ENCODE measurements around the gene ZDHHC14. TPM values are rescaled to one million over a fixed set of nuclear protein-coding genes. Genes with fewer than 3 reads are reported as not detected.

ZDHHC14 gene
- total and polyA plus RNA-seq, 2 experiments from 2014 or later: 3.0 to 7.4 TPM

DNA sequence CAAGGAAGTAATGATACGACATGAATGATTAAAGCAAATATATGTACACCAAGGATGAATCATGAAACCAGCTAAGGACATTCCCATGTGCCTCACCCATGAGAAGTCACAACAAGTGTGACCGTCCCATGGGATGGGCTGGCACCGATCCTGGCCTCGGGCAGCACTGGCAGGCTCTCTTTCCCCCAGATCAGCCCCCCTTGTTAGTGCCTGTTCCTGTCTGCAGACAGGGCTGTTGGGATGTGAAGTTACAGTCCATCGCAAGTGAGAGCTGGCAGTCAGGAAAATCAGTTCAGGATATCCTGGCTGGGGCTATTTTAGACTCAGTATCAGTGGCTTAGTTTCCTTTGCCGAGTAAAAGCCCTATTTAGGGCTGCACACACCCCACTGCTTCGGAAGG, 312.9 kb downstream of the ZDHHC14 start (continued):
- no peak for TF ChIP-seq CTCF (conservative IDR thresholded peaks at IDR 0.05; ENCODE audit: low read depth in 2 of 2)
- TF ChIP-seq STAT1 (IDR thresholded peaks at IDR 0.05; ENCODE audit: unreplicated experiment): no peak

DNA sequence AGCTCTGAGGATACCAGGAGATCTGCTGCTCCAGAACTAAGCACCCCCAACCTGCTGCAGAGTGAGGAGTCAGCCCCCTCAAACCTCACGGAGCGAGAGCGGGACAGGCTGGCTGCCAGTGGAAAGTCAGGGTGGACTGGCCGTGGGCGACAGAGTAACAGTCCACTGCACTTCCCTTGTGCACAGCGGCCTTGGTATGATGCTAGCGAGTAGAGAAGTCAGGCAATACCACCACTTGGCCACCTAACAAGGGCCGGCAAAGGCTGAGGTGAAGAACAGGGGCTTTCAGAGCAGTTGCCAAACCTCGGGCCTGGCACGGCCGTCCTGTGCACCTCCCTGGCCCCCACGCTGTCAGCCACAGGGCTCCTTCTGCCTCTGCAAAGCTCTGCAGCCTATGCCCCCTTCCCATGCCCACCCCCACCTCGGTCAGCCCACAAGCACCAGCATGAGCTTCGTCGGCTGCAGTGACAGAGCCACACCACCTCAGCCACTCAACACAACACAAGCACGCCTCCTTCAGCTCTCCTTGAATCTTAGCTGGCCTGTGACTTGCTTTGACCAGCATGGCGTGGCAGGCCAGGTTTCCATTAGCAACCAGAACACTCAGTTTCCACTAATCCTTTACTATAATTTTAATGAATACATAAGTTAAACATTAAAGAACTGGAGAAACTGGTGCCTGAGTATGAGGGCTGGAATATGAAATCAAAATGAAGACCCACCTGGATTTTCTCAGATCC, 314.5 kb downstream of the ZDHHC14 start:
- Histone ChIP-seq H3K4me1 (ENCODE audit: insufficient read depth) (no peaks in the 10 kb centered on the region; the same call in 1 of the 2 replicates), H3K79me2 (replicated peaks; ENCODE audit: insufficient read depth) (no peaks in the 10 kb centered on the region), H3F3A (replicated peaks; ENCODE audit: low read depth) (no peaks in the 10 kb centered on the region), H3K27me3 (ENCODE audit: insufficient read depth) (no peaks in the 10 kb centered on the region), H3K36me3 (ENCODE audit: insufficient read depth) (no peaks in the 10 kb centered on the region), H3K9me2 (ENCODE audit: insufficient read depth) (peaks cover 6% of the 10 kb centered on the region; the same call in 1 of the 2 replicates), H3K4me3 (no peak overlapping the region), H2AFZ (no peak overlapping the region), H3K27ac (ENCODE audit: low read depth) (no peak overlapping the region), H3K4me2 (no peak overlapping the region), H4K20me1 (replicated peaks; ENCODE audit: insufficient read depth) (no peaks in the 10 kb centered on the region)
- no peak overlapping the region for H3K4me3 Mint-ChIP-seq
- peaks cover 10% of the 10 kb centered on the region for H3K4me1 Mint-ChIP-seq
- H3K27me3 Mint-ChIP-seq (ENCODE audit: insufficient read depth, low read depth, poor library complexity): peaks cover 5% of the 10 kb centered on the region
- peaks cover 6% of the 10 kb centered on the region; the same call in 2 of the 3 replicates for H3K9me3 Mint-ChIP-seq
- H3K36me3 Mint-ChIP-seq (ENCODE audit: low read depth): no peaks in the 10 kb centered on the region; the same call in 2 of the 3 replicates
- ATAC-seq (no peak), DNase-seq (ENCODE audit: low spot score) (no peak)
- H3K27ac Mint-ChIP-seq: no peak overlapping the region
- TF ChIP-seq ZNF114 (CRISPR knock-in tag; IDR thresholded peaks at IDR 0.05) (no peak), ETS1 (IDR thresholded peaks at IDR 0.05) (no peak), CREB1 (CRISPR knock-in tag; IDR thresholded peaks at IDR 0.05; ENCODE audit: low read depth) (no peak), NANOG (IDR thresholded peaks at IDR 0.05; ENCODE audit: borderline replicate concordance) (no peak), ZNF331 (CRISPR knock-in tag; IDR thresholded peaks at IDR 0.05; ENCODE audit: low read depth) (no peak)
- TF ChIP-seq, protein P1, sequence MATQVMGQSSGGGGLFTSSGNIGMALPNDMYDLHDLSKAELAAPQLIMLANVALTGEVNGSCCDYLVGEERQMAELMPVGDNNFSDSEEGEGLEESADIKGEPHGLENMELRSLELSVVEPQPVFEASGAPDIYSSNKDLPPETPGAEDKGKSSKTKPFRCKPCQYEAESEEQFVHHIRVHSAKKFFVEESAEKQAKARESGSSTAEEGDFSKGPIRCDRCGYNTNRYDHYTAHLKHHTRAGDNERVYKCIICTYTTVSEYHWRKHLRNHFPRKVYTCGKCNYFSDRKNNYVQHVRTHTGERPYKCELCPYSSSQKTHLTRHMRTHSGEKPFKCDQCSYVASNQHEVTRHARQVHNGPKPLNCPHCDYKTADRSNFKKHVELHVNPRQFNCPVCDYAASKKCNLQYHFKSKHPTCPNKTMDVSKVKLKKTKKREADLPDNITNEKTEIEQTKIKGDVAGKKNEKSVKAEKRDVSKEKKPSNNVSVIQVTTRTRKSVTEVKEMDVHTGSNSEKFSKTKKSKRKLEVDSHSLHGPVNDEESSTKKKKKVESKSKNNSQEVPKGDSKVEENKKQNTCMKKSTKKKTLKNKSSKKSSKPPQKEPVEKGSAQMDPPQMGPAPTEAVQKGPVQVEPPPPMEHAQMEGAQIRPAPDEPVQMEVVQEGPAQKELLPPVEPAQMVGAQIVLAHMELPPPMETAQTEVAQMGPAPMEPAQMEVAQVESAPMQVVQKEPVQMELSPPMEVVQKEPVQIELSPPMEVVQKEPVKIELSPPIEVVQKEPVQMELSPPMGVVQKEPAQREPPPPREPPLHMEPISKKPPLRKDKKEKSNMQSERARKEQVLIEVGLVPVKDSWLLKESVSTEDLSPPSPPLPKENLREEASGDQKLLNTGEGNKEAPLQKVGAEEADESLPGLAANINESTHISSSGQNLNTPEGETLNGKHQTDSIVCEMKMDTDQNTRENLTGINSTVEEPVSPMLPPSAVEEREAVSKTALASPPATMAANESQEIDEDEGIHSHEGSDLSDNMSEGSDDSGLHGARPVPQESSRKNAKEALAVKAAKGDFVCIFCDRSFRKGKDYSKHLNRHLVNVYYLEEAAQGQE (IDR thresholded peaks at IDR 0.05; ENCODE audit: unreplicated experiment): no peak
- TF ChIP-seq, protein P2, sequence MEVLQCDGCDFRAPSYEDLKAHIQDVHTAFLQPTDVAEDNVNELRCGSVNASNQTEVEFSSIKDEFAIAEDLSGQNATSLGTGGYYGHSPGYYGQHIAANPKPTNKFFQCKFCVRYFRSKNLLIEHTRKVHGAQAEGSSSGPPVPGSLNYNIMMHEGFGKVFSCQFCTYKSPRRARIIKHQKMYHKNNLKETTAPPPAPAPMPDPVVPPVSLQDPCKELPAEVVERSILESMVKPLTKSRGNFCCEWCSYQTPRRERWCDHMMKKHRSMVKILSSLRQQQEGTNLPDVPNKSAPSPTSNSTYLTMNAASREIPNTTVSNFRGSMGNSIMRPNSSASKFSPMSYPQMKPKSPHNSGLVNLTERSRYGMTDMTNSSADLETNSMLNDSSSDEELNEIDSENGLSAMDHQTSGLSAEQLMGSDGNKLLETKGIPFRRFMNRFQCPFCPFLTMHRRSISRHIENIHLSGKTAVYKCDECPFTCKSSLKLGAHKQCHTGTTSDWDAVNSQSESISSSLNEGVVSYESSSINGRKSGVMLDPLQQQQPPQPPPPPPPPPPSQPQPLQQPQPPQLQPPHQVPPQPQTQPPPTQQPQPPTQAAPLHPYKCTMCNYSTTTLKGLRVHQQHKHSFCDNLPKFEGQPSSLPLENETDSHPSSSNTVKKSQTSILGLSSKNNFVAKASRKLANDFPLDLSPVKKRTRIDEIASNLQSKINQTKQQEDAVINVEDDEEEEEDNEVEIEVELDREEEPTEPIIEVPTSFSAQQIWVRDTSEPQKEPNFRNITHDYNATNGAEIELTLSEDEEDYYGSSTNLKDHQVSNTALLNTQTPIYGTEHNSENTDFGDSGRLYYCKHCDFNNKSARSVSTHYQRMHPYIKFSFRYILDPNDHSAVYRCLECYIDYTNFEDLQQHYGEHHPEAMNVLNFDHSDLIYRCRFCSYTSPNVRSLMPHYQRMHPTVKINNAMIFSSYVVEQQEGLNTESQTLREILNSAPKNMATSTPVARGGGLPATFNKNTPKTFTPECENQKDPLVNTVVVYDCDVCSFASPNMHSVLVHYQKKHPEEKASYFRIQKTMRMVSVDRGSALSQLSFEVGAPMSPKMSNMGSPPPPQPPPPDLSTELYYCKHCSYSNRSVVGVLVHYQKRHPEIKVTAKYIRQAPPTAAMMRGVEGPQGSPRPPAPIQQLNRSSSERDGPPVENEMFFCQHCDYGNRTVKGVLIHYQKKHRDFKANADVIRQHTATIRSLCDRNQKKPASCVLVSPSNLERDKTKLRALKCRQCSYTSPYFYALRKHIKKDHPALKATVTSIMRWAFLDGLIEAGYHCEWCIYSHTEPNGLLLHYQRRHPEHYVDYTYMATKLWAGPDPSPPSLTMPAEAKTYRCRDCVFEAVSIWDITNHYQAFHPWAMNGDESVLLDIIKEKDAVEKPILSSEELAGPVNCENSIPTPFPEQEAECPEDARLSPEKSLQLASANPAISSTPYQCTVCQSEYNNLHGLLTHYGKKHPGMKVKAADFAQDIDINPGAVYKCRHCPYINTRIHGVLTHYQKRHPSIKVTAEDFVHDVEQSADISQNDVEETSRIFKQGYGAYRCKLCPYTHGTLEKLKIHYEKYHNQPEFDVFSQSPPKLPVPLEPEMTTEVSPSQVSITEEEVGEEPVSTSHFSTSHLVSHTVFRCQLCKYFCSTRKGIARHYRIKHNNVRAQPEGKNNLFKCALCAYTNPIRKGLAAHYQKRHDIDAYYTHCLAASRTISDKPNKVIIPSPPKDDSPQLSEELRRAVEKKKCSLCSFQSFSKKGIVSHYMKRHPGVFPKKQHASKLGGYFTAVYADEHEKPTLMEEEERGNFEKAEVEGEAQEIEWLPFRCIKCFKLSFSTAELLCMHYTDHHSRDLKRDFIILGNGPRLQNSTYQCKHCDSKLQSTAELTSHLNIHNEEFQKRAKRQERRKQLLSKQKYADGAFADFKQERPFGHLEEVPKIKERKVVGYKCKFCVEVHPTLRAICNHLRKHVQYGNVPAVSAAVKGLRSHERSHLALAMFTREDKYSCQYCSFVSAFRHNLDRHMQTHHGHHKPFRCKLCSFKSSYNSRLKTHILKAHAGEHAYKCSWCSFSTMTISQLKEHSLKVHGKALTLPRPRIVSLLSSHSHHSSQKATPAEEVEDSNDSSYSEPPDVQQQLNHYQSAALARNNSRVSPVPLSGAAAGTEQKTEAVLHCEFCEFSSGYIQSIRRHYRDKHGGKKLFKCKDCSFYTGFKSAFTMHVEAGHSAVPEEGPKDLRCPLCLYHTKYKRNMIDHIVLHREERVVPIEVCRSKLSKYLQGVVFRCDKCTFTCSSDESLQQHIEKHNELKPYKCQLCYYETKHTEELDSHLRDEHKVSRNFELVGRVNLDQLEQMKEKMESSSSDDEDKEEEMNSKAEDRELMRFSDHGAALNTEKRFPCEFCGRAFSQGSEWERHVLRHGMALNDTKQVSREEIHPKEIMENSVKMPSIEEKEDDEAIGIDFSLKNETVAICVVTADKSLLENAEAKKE (CRISPR knock-in tag; IDR thresholded peaks at IDR 0.05): no peak
